Osteoblast (primary cell): ENCODE data around the gene ZNF70. TPM values are rescaled to one million over a fixed set of nuclear protein-coding genes. Genes with fewer than 3 reads are reported as not detected.

ENCODE experiments used
- DNase-seq: peaks from one replicate; pipeline ENCODE4 v3.0.0; 2011; ENCODE audit warnings: low spot score, mixed read lengths; ENCODE audit not compliant: insufficient read length; ENCODE audit errors: missing footprints
- H2AFZ ChIP-seq: 2 replicates; pipeline ENCODE4 v1.6.0; 2011; ENCODE audit warnings: mild to moderate bottlenecking, low read length
- H3K27ac ChIP-seq: 2 replicates; pipeline ENCODE4 v1.5.1; 2011; ENCODE audit warnings: mild to moderate bottlenecking, low read depth, low read length, moderate library complexity
- H3K27me3 ChIP-seq: 2 replicates; pipeline ENCODE4 v1.6.0; 2012; ENCODE audit warnings: mild to moderate bottlenecking, control low read depth, inconsistent platforms, low read length, moderate library complexity; ENCODE audit not compliant: insufficient read depth
- H3K36me3 ChIP-seq: 2 replicates; pipeline ENCODE4 v1.5.1; 2011; ENCODE audit warnings: mild to moderate bottlenecking, low read length, control low read depth, moderate library complexity; ENCODE audit not compliant: insufficient read depth
- H3K4me1 ChIP-seq: 2 replicates; pipeline ENCODE4 v1.5.1; 2011; ENCODE audit warnings: mild to moderate bottlenecking, low read length, control low read depth, moderate library complexity; ENCODE audit not compliant: insufficient read depth
- H3K4me2 ChIP-seq: 2 replicates; pipeline ENCODE4 v1.6.0; 2011; ENCODE audit warnings: mild to moderate bottlenecking, low read length; ENCODE audit not compliant: insufficient read depth
- H3K4me3 ChIP-seq: fragments of 200-600 bp; sonication (generic); 3 replicates; pipeline ENCODE4 v1.5.1; 2012; ENCODE audit warnings: mild to moderate bottlenecking, low read length, inconsistent platforms; ENCODE audit not compliant: insufficient read depth
- H3K79me2 ChIP-seq: 2 replicates; pipeline ENCODE4 v1.6.0; 2012; ENCODE audit warnings: mild to moderate bottlenecking, low read length, control low read depth, inconsistent platforms; ENCODE audit not compliant: insufficient read depth
- H3K9me3 ChIP-seq: 2 replicates; pipeline ENCODE4 v1.5.1; 2011; ENCODE audit warnings: low read depth, low read length, control low read depth
- H4K20me1 ChIP-seq: 2 replicates; pipeline ENCODE4 v1.6.0; 2012; ENCODE audit warnings: mild to moderate bottlenecking, low read length, control low read depth; ENCODE audit not compliant: insufficient read depth
- CTCF ChIP-seq: IDR thresholded peaks from 2 replicates; pipeline ENCODE4 v1.5.1; 2011; ENCODE audit warnings: mild to moderate bottlenecking, low read depth, low read length, moderate library complexity; ENCODE audit errors: extremely low read depth
- total RNA-seq: library from RNA; depleted of rRNA; stranded (reverse); fragments of >200 nt; gene quantifications from 2 replicates; pipeline ENCODE4 v1.2.3, GENCODE V29; 2012

ZNF70 gene
- total RNA-seq, 1 donor: 6.5 TPM

DNA sequence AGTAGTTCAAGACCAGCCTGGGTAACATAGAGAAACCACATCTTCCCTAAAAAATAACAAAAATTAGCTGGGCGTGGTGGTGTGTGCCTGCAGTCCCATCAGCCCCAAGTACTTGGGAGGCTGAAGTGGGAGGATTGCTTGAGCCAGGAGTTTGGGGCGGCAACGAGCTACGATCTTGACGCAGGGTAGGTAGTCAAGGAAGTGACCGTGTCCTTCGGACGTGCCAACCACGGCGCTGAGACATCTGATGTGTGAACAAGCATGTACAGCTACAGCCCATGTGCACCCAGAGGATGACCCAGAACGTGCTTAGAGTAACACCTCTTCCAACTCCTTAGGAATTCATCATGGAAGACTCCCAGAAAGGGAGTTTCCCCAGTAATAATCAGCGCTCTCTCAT lies 38.7 kb downstream of the ZNF70 start:
- no peak for DNase-seq

DNA sequence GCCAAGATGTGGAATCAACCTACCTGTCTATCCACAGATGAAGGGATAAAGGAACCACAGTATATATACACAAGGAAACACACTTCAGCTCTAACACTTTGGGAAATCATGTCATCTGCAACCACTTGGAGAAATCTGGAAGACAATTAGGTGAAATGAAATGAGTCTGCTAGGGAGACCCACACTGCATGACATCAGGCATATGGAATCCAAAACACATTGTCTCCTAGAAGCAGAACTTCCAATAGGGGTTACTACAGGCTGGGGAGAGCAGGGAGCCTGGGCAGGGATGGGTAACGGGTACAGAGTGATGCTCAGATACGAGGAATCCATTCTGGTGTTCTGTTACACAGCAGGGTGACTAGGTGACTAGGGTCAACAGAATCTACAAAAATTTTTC lies 41.8 kb downstream of the ZNF70 start:
- no peak overlapping the region for H3K4me3 ChIP-seq
- H3K4me2 ChIP-seq: no peak overlapping the region
- H2AFZ ChIP-seq: no peak overlapping the region
- no peak overlapping the region for H3K27ac ChIP-seq
- no peaks in the 10 kb centered on the region for H4K20me1 ChIP-seq
- peaks cover 7% of the 10 kb centered on the region for H3K79me2 ChIP-seq
- peaks cover 51% of the 10 kb centered on the region for H3K36me3 ChIP-seq
- DNase-seq: no peak
- TF ChIP-seq CTCF: no peak
- H3K9me3 ChIP-seq: no peaks in the 10 kb centered on the region
- H3K4me1 ChIP-seq: no peaks in the 10 kb centered on the region
- no peaks in the 10 kb centered on the region for H3K27me3 ChIP-seq

More for the DNA sequence above, 38.7 kb downstream of the ZNF70 start:
- Histone ChIP-seq H3K27me3 (no peaks in the 10 kb centered on the region), H3K4me3 (no peak overlapping the region), H3K79me2 (peaks cover 13% of the 10 kb centered on the region), H3K4me1 (no peaks in the 10 kb centered on the region), H3K9me3 (no peaks in the 10 kb centered on the region), H4K20me1 (no peaks in the 10 kb centered on the region), H3K36me3 (peaks cover 33% of the 10 kb centered on the region), H2AFZ (no peak overlapping the region), H3K27ac (no peak overlapping the region), H3K4me2 (no peak overlapping the region)
- no peak for TF ChIP-seq CTCF

GRCh38 chr22:23708270-23708669 lies 42.6 kb downstream of the ZNF70 start:
- Histone ChIP-seq H3K27ac (no peak overlapping the region), H3K9me3 (no peaks in the 10 kb centered on the region), H4K20me1 (no peaks in the 10 kb centered on the region), H2AFZ (no peak overlapping the region), H3K4me3 (no peak overlapping the region), H3K4me2 (no peak overlapping the region), H3K79me2 (peaks cover 16% of the 10 kb centered on the region), H3K4me1 (no peaks in the 10 kb centered on the region), H3K27me3 (no peaks in the 10 kb centered on the region), H3K36me3 (peaks cover 48% of the 10 kb centered on the region)
- no peak for TF ChIP-seq CTCF
- no peak for DNase-seq

DNA sequence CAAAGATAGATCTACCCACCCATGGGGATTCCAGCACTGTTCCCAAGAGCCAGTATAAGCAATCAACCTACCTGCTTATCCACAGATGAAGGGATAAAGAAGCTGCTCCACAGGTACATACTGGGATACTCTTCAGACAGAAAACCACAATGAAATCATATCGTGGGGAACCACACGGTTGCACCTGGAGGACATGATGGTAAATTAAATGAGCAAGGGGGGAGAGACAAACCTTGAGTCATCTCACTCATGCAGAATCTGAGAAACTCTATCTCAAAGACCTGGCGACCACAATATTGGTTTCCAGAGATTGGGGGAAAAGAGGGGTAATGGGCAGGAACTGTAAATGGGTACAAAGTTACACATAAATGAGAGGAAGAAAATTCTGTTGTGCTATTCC lies 45.6 kb downstream of the ZNF70 start:
- Histone ChIP-seq H3K27me3 (no peaks in the 10 kb centered on the region), H3K4me3 (no peak overlapping the region), H3K9me3 (no peaks in the 10 kb centered on the region), H3K4me1 (no peaks in the 10 kb centered on the region), H2AFZ (no peak overlapping the region), H3K79me2 (peaks cover 39% of the 10 kb centered on the region), H4K20me1 (peaks cover 20% of the 10 kb centered on the region), H3K4me2 (no peak overlapping the region), H3K36me3 (peaks cover 40% of the 10 kb centered on the region), H3K27ac (no peak overlapping the region)
- no peak for DNase-seq
- no peak for TF ChIP-seq CTCF
